DND-41 (cell line): ENCODE data around the gene GTF2IRD1.

Experiments used
- ATAC-seq: fragments of 200-7000 bp; cut with Tn5 transposase; 3 replicates; pipeline ENCODE4 v1.9.1; 2021; ENCODE audit warnings: low read depth; ENCODE audit not compliant: insufficient read depth
- DNase-seq: peaks from one replicate; pipeline ENCODE4 v3.0.0-alpha.2; 2020
- H2AFZ ChIP-seq: 2 replicates; pipeline ENCODE4 v1.6.0; 2012; ENCODE audit warnings: low read depth, low read length
- H3K27ac ChIP-seq: 2 replicates; pipeline ENCODE4 v1.5.1; 2012; ENCODE audit warnings: low read length, inconsistent platforms
- H3K27me3 ChIP-seq: fragments of 200-600 bp; sonication (generic); 2 replicates; pipeline ENCODE4 v1.6.0; 2012; ENCODE audit warnings: low read length, mild to moderate bottlenecking, inconsistent platforms; ENCODE audit not compliant: insufficient read depth, poor library complexity
- H3K36me3 ChIP-seq: 2 replicates; pipeline ENCODE4 v1.5.1; 2012; ENCODE audit warnings: low read length, inconsistent platforms; ENCODE audit not compliant: insufficient read depth
- H3K4me1 ChIP-seq: 2 replicates; pipeline ENCODE4 v1.5.1; 2012; ENCODE audit warnings: mild to moderate bottlenecking, low read length; ENCODE audit not compliant: insufficient read depth
- H3K4me2 ChIP-seq: 2 replicates; pipeline ENCODE4 v1.6.0; 2012; ENCODE audit warnings: mild to moderate bottlenecking, moderate library complexity, low read length, inconsistent platforms; ENCODE audit not compliant: insufficient read depth
- H3K4me3 ChIP-seq, 2 experiments: fragments of 200-600 bp in 1 of 2; shearing (Covaris generic) in 1 of 2; 2 replicates each; pipeline ENCODE4 v1.5.1; 2012 to 2016; ENCODE audit warnings: inconsistent platforms in 2 of 2, low read length in 2 of 2, mild to moderate bottlenecking in 2 of 2, low read depth in 1 of 2, moderate library complexity in 1 of 2
- H3K79me2 ChIP-seq: 2 replicates; pipeline ENCODE4 v1.6.0; 2012; ENCODE audit warnings: low read length, inconsistent platforms; ENCODE audit not compliant: insufficient read depth
- H3K9ac ChIP-seq: 2 replicates; pipeline ENCODE4 v1.6.0; 2012; ENCODE audit warnings: low read depth, mild to moderate bottlenecking, inconsistent platforms, low read length, moderate library complexity
- H3K9me3 ChIP-seq: 2 replicates; pipeline ENCODE4 v1.5.1; 2012; ENCODE audit warnings: low read length, moderate library complexity, mild to moderate bottlenecking, inconsistent platforms; ENCODE audit not compliant: insufficient read depth, severe bottlenecking
- H4K20me1 ChIP-seq: 2 replicates; pipeline ENCODE4 v1.6.0; 2012; ENCODE audit warnings: low read length; ENCODE audit not compliant: insufficient read depth
- EZH2 ChIP-seq: IDR thresholded peaks from 3 replicates; pipeline ENCODE4 v1.6.1; 2012; ENCODE audit warnings: borderline replicate concordance, low read depth, mild to moderate bottlenecking, moderate library complexity, low read length, inconsistent platforms; ENCODE audit not compliant: severe bottlenecking
- TF ChIP-seq, protein P1 (sequence below): IDR thresholded peaks from 2 replicates; pipeline ENCODE4 v1.5.1; 2012; ENCODE audit warnings: borderline replicate concordance, low read length, moderate library complexity, mild to moderate bottlenecking; ENCODE audit not compliant: poor library complexity, severe bottlenecking; ENCODE audit errors: extremely low read depth

Gene GTF2IRD1

DNA sequence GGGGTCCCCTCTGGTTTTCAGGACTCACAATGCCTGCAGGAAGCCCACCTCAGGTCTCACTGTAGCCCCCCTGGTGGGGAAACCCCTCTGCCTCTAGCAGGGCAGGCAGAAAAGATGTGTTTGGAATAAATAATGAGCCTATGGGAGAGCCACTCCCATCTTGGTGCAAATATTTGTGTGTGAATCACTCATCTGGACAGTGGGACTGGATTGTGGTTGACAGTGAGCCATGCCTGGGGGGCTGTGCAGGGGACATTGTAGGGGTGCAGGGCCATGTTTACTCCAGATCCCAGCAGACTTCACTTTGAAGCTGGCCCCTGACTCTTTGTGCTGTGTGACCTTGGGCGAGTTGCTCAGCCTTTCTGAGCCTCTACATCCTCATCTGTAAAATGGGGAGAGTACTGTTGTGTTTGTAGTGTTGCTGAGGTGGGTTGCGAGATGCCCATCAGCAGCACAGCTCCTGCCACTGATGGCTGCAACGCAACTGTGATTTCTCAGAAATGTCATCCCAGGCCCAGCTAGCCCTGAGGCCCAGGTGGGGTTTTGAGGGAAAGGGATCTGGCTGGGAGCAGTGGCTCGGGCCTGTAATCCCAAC lies 20.7 kb downstream of the GTF2IRD1 start:
- H4K20me1 ChIP-seq = peaks cover 23% of the 10 kb centered on the region
- H3K9ac ChIP-seq = no peak overlapping the region
- no peak for ATAC-seq
- no peak overlapping the region for H3K4me2 ChIP-seq
- H3K27me3 ChIP-seq = no peaks in the 10 kb centered on the region
- DNase-seq = no peak
- no peak overlapping the region for H3K4me3 ChIP-seq
- H3K9me3 ChIP-seq = no peaks in the 10 kb centered on the region
- no peaks in the 10 kb centered on the region for H3K36me3 ChIP-seq
- H2AFZ ChIP-seq = no peak overlapping the region
- TF ChIP-seq, protein P1, sequence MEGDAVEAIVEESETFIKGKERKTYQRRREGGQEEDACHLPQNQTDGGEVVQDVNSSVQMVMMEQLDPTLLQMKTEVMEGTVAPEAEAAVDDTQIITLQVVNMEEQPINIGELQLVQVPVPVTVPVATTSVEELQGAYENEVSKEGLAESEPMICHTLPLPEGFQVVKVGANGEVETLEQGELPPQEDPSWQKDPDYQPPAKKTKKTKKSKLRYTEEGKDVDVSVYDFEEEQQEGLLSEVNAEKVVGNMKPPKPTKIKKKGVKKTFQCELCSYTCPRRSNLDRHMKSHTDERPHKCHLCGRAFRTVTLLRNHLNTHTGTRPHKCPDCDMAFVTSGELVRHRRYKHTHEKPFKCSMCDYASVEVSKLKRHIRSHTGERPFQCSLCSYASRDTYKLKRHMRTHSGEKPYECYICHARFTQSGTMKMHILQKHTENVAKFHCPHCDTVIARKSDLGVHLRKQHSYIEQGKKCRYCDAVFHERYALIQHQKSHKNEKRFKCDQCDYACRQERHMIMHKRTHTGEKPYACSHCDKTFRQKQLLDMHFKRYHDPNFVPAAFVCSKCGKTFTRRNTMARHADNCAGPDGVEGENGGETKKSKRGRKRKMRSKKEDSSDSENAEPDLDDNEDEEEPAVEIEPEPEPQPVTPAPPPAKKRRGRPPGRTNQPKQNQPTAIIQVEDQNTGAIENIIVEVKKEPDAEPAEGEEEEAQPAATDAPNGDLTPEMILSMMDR = no peak
- no peak for TF ChIP-seq EZH2
- H3K79me2 ChIP-seq = peaks cover 24% of the 10 kb centered on the region; the same call in 1 of the 2 replicates
- H3K4me1 ChIP-seq = no peaks in the 10 kb centered on the region
- H3K27ac ChIP-seq = no peak overlapping the region

DNA sequence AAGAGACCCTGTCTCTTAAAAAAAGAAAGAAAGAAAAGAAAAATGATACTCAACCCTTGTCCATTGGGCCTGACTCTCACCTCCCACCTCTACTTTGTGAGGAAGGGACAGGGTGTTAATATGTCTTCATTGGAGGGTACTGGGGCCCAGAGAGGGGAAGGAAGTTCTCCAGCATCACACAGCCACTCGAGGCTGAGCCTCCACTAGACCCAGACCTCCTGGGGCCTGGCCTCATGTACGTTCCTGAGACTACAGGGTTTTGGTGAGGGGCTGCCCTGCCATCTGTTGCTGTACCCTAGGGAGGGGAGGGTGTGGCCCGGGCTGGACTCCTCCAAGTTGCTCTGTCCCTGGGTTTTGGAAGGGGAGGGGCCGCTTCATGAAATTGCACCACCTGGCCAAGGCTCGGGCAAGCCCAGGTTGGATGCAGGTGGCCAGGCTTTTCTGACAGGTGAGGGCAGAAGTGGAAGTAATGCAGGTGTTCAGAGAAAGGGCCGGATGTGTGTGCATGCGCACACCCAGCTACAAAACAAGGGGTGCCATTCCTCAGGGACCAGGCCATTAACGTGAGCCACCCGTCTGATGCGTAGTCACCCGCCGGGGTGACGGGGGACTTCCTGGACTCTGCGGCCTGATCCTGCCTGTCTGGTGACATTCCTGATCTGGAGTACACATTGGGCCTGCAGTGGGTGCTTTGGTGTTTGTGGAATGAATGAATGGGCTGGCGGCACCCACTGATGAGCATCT lies 21.7 kb downstream of the GTF2IRD1 start:
- Histone ChIP-seq H3K4me1 (no peaks in the 10 kb centered on the region), H2AFZ (no peak overlapping the region), H3K27me3 (no peaks in the 10 kb centered on the region), H3K27ac (no peak overlapping the region), H4K20me1 (peaks cover 23% of the 10 kb centered on the region), H3K36me3 (no peaks in the 10 kb centered on the region), H3K9ac (no peak overlapping the region), H3K79me2 (peaks cover 19% of the 10 kb centered on the region; the same call in 1 of the 2 replicates), H3K4me3 (no peak overlapping the region), H3K9me3 (no peaks in the 10 kb centered on the region), H3K4me2 (no peak overlapping the region)
- no peak for ATAC-seq
- TF ChIP-seq, protein P1 = no peak
- no peak for TF ChIP-seq EZH2
- DNase-seq = no peak

DNA sequence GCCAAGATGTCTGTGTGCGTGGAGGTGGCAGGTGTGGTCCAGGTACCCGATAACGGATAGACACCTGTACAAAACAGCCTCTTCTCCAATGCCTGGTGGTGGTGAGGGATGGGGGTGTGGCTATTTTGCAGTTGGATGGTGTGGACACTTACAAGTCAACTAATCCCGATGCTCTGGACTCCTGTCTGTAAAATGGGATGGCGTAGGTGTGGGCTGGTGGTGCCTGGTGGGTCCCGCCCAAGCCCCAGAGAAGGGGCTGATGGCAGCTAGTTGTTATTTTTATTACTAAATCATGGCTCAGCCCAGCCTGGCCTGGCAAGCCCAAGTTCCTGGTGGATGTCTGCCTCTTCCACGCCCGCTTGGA lies 22.3 kb downstream of the GTF2IRD1 start:
- Histone ChIP-seq H3K4me1 (no peaks in the 10 kb centered on the region), H3K9ac (no peak overlapping the region), H4K20me1 (peaks cover 23% of the 10 kb centered on the region), H3K27ac (no peak overlapping the region), H3K4me3 (no peak overlapping the region), H3K36me3 (no peaks in the 10 kb centered on the region), H3K27me3 (no peaks in the 10 kb centered on the region), H3K9me3 (no peaks in the 10 kb centered on the region), H2AFZ (no peak overlapping the region), H3K79me2 (peaks cover 19% of the 10 kb centered on the region; the same call in 1 of the 2 replicates), H3K4me2 (no peak overlapping the region)
- TF ChIP-seq, protein P1 = no peak
- no peak for TF ChIP-seq EZH2
- DNase-seq (no peak), ATAC-seq (no peak)
